Measurements from ENCODE around the gene PTPRT.

The PTPRT gene

DNA sequence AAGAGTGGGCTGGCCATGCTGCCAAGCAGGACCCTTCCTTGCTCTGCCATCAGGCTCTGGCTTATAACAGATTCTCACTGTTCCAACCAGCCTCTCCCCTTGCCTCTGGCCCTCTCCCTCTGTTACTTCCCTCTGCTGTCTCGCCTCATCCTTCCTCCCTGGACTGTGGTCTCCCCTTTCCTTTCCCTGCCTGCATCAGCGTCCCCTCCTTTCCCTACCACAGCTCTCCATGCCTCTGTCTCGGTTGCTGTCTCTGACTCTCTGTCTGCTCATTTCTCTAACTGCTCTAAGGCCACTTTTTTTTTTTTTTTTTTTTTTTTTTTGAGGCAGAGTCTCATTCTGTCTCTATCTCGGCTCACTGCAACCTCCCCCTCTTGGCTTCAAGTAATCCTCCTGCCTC lies 173.4 kb downstream of the PTPRT start:
- no peak for DNase-seq

DNA sequence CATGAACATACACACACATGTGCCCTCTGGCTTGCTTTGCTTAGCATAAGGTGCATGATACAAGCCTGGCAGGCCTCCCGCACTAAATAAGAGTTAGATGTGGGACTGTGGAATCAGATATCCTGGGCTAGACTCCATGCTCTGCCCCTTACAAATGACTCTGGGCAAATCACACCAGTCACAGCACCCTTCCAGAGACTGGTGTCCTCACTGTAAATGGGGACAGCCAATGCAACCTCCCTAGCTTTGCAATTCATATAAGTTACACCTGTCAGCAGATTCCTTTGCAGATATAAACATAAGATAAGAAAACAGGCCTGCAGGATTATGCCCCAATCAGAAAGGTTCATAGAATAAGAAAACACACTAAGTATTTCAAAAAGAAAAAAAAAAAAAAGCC lies 174.1 kb downstream of the PTPRT start:
- no peak for DNase-seq

DNA sequence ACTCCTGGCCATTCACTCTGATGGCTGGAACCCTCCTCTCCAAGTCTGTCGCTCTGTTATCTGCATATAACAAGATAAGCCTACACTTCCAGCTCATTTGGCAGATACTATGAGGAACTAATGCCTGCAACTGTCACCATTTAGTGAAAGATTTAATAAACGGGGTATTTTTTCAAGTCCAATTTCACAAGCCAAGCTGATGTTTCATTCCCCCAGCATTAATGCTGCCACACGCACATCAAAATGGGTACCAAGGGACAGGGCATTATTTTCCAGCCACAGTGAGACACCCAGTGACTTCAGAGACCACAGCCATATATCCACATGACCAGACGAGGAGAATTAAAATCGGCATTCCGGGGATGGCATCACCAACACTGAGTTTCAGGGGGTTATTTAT lies 175.5 kb downstream of the PTPRT start:
- no peak for DNase-seq

DNA sequence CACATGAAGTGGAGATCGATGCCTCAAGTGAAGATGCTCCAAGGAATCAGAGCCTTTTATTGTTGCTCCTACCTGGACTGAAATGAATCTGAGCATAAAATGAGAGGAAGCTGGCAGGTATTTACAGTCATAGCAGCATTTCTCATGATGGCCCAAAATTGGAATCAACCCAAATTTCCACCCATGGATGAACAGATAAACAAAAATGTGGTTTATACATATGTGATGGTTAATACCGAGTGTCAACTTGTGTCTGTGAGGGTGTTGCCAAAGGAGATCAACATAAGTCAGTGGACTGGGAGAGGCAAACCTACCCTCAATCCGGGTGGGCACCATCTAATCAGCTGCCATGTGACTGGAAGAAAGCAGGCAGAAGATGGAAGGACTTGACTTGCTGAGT lies 178.2 kb downstream of the PTPRT start:
- DNase-seq, result no peak

DNA sequence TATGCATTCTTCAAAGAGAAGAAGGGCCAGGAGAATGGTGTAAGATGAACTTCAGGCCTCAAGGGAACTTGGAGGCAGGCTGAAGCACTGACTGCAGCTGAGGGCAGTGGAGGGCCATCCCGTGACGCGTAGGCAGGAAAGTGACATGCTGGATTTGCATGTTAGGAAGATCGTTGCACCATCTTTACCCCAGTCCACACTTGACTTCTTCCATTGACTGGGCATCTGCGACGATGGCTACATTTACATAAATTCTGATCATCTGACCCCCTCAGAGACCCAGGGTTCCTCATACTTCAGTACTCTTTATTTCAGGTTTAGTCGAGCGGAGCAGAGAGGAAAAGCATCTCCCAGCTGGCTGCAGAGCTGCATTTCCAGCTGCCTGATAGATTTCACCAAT lies 180.2 kb downstream of the PTPRT start:
- no peak for DNase-seq

DNA sequence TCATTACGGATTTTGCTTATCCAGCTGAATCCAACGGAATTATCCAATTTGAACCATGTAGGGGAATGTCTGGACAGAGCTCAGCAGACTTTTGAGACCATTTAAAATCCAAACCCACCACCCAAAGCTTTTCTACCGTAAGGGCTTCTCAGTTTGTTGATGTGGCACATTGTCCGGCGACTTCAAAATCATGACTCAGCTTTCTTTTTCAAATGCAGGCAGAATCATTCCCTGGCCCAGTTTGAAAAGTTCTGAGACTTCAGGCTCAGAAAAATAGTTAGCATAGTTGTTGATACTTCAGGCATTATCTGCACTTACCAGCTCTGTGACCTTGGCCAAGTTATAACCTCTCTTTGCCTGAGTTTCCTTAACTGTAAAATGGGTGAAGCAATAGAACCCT lies 182.2 kb downstream of the PTPRT start:
- DNase-seq, result no peak

DNA sequence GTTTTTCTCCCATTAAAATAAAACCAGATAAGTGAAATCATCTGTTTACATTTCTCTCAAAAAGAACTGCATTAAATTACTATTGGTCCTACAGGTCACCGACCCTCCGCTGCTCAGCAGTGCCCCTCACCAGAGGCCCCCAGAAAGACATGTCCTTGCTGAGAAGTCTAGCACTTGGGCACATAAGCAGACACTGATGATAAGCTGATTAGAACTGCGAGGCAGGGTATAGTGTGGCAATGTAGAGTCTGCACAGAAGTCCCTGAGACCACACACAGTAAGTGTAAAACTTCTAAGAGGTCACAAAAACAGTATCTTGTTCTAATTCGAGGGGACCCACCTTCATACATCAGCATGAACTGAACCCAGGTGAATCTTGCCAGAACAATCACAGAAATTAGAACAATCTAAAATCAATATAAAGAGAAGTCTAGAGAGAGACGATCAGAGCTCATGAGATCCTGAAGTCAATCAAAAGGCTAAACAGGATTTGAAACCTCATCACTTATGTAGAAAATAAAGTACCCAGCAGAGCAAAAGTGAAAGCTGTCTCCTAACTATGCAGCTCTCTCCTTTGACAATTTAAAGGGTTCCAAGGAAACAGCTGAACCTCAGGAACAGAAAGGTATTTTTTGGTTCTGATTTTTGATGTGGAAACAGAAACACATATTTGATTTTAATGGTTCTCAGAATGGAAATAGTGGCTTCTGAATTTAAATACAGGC lies 182.9 kb downstream of the PTPRT start:
- DNase-seq, result no peak

DNA sequence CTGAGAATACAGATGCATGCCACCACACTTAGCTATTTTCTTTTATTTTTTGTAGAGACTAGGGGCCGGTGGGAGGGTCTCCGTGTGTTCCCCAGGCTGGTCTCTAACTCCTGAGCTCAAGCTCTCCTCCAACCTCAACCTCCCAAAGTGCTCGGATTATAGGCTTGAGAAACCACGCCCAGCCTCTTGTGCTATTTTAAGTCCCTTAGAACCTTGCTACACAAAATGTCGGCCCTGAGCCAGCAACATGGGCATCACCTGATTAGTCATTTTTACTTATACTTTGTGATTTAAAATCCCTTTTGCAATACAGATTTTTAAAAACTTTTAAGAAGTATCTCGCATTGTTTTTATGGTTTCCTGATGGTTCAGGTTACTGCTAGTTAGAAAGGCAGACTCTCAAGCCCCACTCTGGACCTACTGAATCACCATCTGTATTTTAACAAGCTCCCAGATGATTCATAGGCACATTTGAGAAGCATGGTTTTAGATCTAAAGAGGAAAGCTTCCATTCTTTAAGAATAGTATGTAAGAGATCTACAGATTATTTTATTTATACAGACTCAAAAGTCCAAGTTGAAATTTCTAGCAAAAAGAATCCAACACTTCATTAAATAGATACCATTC lies 186.3 kb downstream of the PTPRT start:
- no peak for DNase-seq

DNA sequence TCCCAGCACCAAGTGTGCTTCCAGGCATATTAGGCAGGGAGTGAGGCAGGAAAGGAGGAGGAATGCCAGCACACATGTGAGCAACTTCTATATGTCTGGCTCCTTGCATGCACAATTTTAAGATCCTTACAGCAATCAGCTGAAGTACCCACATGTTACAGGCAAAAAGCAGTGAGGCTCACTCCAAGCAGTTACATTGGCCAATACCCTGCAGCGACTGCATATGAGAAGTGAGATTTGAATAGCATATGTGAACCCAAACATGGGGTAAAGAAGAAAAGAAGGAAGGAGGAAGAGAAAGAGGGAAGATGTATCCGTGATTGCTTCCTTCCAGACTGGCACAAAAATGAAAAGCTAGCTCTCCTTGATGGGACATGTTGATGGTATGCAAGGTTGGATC lies 193.6 kb downstream of the PTPRT start:
- no peak for DNase-seq

DNA sequence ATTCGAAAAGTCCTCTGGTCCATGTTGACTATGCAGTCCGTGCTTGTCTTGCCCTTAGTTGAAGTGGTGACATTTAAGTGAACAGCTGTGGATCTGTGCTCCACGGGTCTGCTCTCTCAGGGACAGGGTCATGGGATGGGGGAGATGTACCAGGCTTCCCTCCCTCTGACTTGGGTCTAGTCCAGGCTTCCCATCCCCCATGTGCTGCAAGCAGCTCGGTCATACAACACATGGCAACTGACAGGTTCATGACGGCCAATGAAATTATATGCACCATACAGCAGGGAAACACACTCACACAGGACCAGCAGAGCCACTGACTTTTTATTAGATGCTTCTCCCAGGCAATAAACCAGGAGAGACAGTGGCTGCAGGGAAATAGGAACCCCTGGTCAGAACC lies 201.4 kb downstream of the PTPRT start:
- no peak for DNase-seq

DNA sequence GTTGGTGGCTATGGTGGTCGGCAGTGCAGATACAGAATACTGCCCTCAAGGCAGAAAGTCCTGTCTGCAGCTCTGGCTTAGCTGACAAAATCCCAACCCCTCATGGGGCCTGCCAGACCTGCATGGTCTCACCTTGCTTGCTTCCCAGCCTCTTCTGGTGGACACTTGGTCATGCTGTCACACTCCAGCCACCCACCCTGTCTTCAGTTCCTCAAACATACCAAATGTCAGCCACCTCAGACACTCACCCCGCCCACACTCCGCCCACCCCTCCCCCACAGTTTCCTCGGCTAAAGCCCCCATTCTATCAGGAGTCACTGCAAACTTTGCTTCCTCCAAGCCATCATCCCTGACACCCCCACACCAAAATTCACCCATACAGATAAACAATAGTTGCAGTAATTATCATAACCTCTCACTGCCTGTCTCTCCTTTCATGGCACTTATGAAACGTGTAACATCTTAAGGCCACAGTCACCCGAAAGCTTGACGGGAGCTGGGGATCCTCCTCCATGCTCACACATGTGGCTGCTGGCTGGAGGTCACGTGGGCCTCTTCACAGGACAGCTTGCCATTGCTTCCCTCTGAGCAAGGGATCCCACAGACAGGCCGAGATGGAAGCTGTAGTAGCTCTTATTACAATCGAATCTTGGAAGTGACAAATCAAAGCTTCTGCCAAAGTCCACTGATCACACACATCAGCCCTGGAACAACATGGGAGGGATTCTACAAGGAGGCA lies 202.2 kb downstream of the PTPRT start:
- no peak for DNase-seq

DNA sequence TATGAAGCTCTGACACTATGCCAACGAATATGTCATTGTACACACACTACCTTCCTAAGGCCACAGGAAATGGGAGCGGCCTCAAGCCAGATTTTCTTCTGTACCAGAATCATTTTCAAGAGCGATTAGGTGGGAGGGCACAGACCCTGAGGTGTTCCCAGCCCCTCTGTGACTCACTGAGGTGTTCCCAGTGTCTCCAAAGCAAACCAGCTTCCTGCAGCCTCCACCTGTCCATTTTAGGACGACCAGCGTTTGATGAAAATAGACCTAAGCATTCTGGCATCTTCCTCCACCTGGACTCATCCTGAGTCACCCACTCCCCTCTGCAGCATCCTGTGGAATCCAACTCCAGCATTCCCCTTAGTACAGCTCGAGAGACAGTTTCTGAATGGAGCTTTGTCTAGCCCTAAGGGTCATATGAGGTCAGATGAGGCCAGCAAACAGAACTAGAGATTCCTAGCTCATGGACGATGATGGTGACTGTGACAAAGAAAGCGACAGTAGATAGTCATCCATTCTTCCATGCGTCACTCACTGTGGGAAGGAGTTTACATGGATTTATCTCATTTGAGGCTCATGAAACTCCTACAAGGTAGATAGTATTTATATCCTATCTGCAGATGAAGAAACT lies 203.4 kb downstream of the PTPRT start:
- no peak for DNase-seq

DNA sequence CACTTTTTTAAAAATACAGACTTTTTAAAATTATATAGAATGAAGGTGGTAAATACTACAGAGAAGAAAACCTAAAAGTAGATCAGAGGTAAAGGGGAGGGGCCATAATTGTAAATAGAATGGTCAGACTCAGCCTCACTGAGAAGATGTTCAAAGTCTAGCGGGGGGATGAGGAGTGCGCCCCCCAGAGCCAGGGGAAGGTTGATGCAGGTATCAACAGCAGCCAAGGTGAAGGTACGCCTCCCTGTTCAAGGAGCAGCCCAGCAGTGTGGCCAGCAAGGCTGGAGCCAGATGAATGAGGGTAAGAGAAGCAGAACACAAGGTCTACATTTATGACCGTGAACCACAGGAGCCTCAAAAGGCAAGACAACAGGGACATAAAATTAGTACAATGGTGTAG lies 204.1 kb downstream of the PTPRT start:
- no peak for DNase-seq

DNA sequence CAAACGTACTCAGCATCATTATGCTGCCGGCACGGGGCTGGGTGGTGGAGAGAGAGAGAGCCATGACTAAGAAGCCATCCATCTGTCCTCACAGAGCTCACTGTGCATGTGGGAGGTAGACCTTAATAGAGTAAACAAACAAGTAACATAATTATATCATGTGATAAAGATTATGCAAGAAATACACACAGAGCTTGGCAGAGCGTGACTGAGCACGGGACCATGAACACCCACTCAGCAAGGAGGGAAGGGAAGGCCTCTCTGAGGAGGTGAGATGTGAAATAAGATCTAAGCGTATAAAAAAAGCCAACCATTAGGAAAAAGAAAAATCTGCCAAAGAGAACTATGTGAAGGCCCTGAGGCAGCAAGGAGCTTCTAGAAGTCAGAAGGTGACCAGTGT lies 207.5 kb downstream of the PTPRT start:
- no peak for DNase-seq

DNA sequence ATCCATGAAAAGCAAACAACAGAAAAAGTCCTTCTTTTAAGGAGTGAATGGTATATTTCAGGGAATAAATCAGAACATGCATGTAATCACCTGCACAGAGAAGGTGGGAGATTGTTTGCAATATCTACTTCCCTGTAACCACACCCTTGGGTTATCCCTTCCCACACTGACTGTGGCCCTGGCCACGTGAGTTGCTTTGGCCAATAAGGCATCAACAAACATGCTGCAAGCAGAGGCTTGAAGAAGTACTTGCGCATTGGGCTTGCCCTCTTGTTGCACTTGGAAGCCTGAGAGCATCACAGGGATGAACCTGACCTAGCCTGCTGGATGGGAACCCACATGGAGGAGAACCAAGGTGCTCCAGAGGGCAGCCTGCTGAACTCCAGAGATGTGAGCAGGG lies 208.5 kb downstream of the PTPRT start:
- DNase-seq, result no peak

DNA sequence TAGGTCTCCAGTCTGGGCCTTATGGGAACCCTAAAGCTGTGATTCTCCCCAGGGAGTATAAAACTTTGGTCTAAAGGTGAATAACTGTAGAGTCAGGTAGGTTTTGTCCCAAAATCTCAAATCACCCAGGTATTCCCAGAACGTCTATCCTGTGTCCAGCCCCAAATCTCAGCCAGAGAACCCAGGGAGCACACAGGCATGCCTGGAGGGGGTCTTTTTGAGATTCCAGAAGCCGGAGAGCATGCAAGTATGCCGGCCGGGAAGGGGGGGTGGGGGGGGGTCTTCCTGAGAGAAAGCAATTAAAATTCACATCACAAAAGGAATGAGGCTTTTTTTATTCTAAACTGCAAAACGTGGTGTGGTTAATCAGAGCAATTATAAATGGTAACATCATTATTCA lies 210.0 kb downstream of the PTPRT start:
- no peak for DNase-seq

DNA sequence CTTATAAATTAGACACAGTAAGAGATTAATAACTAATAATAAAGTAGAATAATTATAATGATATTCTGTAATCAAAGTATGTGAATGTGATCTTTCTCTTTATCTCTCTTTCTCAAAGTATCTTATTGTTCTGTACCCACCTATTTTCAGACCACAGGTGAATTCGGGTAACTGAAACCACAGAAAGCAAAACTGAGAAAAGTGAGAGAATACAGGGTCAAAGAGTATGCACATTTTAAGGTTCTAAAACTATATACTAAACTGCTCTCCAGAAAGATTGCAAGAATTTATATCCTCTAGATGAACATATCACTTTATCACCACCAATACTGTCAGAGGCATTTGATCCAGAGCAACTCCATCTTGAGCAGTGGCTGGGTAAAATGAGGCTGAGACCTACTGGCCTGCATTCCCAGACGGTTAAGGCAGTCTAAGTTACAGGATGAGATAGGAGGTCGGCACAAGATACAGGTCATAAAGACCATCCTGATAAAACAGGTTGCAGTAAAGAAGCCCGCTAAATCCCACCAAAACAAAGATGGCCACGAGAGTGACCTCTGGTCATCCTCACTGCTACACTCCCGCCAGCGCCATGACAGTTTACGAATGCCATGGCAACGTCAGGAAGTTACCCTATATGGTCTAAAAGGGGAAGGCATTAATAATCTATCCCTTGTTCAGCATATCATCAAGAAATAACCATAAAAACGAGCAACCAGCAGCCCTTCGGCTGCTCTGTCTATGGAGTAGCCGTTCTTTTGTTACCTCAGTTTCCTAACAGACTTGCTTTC lies 211.3 kb downstream of the PTPRT start:
- DNase-seq, result no peak

DNA sequence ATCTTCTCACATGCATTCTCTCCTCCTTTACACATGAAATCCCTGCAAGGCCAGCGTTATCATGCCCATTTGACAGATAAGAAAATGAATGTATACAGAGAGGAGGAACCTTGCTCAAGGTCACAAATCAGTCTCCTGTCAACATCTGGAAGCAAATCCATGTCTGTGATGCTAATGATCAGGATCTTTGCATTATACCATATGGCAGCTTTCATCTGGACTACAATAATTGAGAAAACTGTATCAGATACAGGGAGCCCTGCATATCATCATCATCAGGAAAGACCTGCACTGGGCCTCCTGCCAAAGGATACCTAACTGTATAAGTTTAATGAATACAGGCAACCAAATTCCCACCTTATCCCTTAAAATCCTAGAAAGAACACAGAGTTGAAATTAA lies 213.7 kb downstream of the PTPRT start:
- DNase-seq, result no peak

DNA sequence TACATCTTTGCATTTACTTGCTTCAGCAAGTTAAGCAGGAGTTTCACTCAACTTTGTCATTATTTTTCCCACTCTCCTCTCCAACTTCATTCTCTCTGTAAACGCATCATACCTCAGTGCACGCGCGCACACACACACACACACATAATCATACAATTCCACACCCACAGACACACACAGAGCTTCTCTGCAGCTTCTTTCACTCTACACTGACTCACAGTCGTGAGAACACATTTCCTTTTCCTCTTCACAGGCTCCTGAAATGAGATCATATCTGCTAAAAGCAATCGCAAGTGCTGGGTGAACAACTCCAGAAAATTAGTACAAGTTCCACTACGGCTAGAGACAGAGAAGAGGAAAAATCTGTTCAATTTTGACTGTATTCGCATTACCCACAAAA lies 215.4 kb downstream of the PTPRT start:
- no peak for DNase-seq

DNA sequence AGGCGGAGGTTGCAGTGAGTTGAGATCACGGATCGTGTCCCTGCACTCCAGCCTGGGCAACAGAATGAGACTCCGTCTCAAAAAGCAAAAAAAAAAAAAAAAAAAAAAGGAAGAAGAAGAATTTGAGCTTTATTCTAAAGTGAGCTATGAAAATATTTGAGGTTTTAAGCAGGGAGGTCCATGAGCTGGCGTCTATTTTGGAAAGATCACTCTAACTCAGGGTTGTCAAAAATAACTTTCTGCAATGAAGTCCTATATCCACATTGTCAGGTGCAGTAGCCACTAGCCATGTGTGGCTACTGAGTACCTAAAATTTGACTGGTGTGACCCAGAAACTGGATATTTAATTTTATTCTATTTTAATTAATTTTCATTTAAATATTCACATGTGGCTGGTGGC lies 217.1 kb downstream of the PTPRT start:
- no peak for DNase-seq

DNA sequence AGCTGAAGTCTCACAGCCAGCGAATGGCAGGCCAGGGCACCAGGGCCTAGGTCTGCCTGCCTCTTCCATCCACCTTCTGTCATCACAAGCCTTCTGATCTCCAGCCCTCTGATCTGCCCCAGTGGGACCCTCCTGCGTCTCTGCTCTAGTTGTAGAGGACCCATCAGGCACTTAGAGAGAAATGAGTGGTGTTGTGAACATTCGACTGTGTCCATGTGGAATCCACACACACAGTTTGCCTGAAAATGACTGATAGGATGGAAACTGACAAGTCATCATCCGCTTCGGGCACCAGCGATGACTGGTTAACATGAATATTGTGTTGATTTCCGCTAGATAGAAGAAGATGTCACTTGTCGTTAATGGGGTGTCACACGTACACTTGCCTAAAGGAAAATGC lies 221.0 kb downstream of the PTPRT start:
- DNase-seq, result no peak

DNA sequence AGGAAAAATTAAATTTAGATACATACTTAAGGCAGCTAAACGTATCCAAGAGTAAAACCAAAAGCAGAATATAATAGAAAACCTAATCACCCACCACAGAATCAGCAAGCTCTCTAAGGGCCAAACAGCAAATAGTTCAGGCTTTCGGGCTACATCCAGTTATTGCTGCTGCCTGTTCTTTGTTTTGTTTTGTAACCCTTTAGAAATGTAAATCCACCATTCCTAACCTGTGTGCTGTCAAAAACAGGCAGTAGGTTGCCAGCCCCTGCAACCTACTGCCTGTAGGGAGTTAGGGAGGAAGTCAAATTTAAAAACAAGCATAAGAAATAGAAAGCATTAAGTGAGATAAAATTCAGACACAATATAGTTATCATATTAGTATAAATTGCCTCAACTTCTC lies 225.9 kb downstream of the PTPRT start:
- no peak for DNase-seq

DNA sequence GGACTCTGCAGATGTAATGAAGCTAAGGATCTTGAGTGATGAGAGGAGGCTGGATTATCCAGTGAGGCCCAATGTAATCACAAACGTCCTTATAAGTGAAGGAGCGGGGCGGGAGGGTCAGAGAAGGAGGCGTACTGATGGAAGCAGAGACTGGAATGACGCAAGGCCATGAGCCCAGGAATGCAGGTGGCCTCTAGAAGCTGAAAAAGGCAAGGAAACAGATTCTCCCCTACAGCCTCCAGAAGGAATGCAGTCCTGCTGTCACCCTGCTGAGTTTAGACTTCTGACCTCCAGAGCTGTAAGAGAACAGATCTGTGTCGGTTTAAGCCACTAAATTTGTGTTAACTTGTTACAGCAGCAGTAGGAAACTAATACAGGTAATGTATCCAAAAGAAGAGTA lies 227.9 kb downstream of the PTPRT start:
- no peak for DNase-seq

Data from activated CD8-positive, alpha-beta memory T cell treated with anti-CD3 and anti-CD28 coated beads, Interleukin-2, amount 50 U/mL, for 48 hours (primary cell).